SK-N-SH treated with all-trans-retinoic acid at 6 μM for 48 hours (cell line): Measurements from ENCODE around the gene BARHL1.

ENCODE experiments used
- ATAC-seq: fragments of 200-7000 bp; cut with Tn5 transposase; 3 replicates; pipeline ENCODE4 v1.9.1; 2020; ENCODE audit warnings: mild to moderate bottlenecking, moderate library complexity
- ARNTL ChIP-seq: fragments of 450-650 bp; formaldehyde crosslinking; IDR thresholded peaks from 2 replicates; pipeline ENCODE4 v1.5.0; 2020; ENCODE audit warnings: low read depth, mild to moderate bottlenecking, moderate library complexity, borderline replicate concordance
- BACH2 ChIP-seq: fragments of 250-450 bp; sonication (Bioruptor Pico); IDR thresholded peaks from 2 replicates; pipeline ENCODE4 v1.9.0; 2021; ENCODE audit warnings: mild to moderate bottlenecking, borderline replicate concordance
- CSDC2 ChIP-seq: fragments of 250-450 bp; sonication (Bioruptor Pico); IDR thresholded peaks from 2 replicates; pipeline ENCODE4 v1.5.0; 2020; ENCODE audit warnings: mild to moderate bottlenecking, moderate library complexity
- ESRRG ChIP-seq: fragments of 250-450 bp; sonication (Bioruptor Pico); IDR thresholded peaks from 2 replicates; pipeline ENCODE4 v1.6.1; 2021; ENCODE audit warnings: mild to moderate bottlenecking
- GLIS3 ChIP-seq: fragments of 250-450 bp; sonication (Bioruptor Pico); IDR thresholded peaks from 2 replicates; pipeline ENCODE4 v1.5.0; 2020; ENCODE audit warnings: mild to moderate bottlenecking, moderate library complexity
- ISL1 ChIP-seq: fragments of 250-450 bp; sonication (Bioruptor Pico); IDR thresholded peaks from 2 replicates; pipeline ENCODE4 v2.1.2; 2022; ENCODE audit warnings: mild to moderate bottlenecking, moderate library complexity
- OSR1 ChIP-seq: fragments of 250-450 bp; sonication (Bioruptor Pico); IDR thresholded peaks from 2 replicates; pipeline ENCODE4 v1.8.0; 2022; ENCODE audit warnings: moderate library complexity, mild to moderate bottlenecking, inconsistent platforms
- PPARA ChIP-seq: fragments of 250-450 bp; sonication (Bioruptor Pico); IDR thresholded peaks from 2 replicates; pipeline ENCODE4 v1.5.0; 2020; ENCODE audit warnings: mild to moderate bottlenecking, borderline replicate concordance
- RARB ChIP-seq: fragments of 250-450 bp; sonication (Bioruptor Pico); IDR thresholded peaks from 2 replicates; pipeline ENCODE4 v1.8.0; 2021; ENCODE audit warnings: mild to moderate bottlenecking, moderate library complexity
- SNAI2 ChIP-seq: fragments of 250-450 bp; sonication (Bioruptor Pico); IDR thresholded peaks from 2 replicates; pipeline ENCODE4 v1.5.0; 2020; ENCODE audit warnings: mild to moderate bottlenecking, moderate library complexity
- TCF4 ChIP-seq: fragments of 250-450 bp; sonication (Bioruptor Pico); IDR thresholded peaks from 2 replicates; pipeline ENCODE4 v1.8.0; 2021; ENCODE audit warnings: mild to moderate bottlenecking, moderate library complexity, borderline replicate concordance
- TOX ChIP-seq: fragments of 250-450 bp; sonication (Bioruptor Pico); IDR thresholded peaks from 2 replicates; pipeline ENCODE4 v1.8.0; 2021; ENCODE audit warnings: mild to moderate bottlenecking, moderate library complexity, borderline replicate concordance
- ZC3H10 ChIP-seq: fragments of 250-450 bp; sonication (Bioruptor Pico); IDR thresholded peaks from 2 replicates; pipeline ENCODE4 v1.5.1; 2021; ENCODE audit warnings: mild to moderate bottlenecking, moderate library complexity
- ZFP30 ChIP-seq: fragments of 450-650 bp; formaldehyde crosslinking; IDR thresholded peaks from 2 replicates; pipeline ENCODE4 v1.5.0; 2022; ENCODE audit warnings: mild to moderate bottlenecking, moderate library complexity
- ZNF565 ChIP-seq: fragments of 450-650 bp; formaldehyde crosslinking; conservative IDR thresholded peaks from 2 replicates; pipeline ENCODE4 v1.5.0; 2020; ENCODE audit warnings: low read depth, mild to moderate bottlenecking, moderate library complexity
- ZNF8 ChIP-seq: fragments of 450-650 bp; formaldehyde crosslinking; IDR thresholded peaks from 2 replicates; pipeline ENCODE4 v1.5.0; 2020; ENCODE audit warnings: mild to moderate bottlenecking, moderate library complexity
- TF ChIP-seq, protein P1 (sequence below): fragments of 250-450 bp; sonication (Bioruptor Pico); IDR thresholded peaks from 2 replicates; pipeline ENCODE4 v1.5.1; 2020; ENCODE audit warnings: low read depth, mild to moderate bottlenecking, moderate library complexity
- TF ChIP-seq, protein P2 (sequence below): fragments of 250-450 bp; sonication (Bioruptor Pico); IDR thresholded peaks from 2 replicates; pipeline ENCODE4 v1.5.1; 2021; ENCODE audit warnings: mild to moderate bottlenecking, moderate library complexity
- TF ChIP-seq, protein P3 (sequence below): fragments of 250-450 bp; sonication (Bioruptor Pico); IDR thresholded peaks from 2 replicates; pipeline ENCODE4 v1.8.0; 2021; ENCODE audit warnings: low read depth, mild to moderate bottlenecking, moderate library complexity, borderline replicate concordance
- TF ChIP-seq, protein P4 (sequence below): fragments of 250-450 bp; sonication (Bioruptor Pico); IDR thresholded peaks from 2 replicates; pipeline ENCODE4 v1.8.0; 2020; ENCODE audit warnings: mild to moderate bottlenecking, moderate library complexity, borderline replicate concordance

The BARHL1 gene

DNA sequence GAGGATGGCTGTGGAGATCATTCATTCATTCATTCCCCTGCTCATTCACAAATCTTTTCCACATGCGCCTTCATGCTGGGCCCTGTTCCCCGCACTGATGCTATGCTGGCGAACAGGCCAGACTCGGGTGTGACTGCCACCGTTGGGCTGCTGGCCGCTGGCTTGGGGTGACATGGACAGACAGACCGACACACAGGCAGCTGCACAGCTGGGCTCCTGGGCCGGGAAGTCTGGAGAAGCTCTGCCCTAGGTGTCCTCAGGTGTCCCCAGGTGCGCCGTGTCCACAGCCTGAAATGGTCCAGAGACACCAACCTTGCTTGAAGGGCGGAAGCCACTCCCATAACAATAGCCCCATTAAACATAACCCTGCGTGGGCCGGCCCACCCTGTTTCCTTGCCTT lies 35.0 kb upstream of the BARHL1 start:
- no peak for ATAC-seq
- TF ChIP-seq RARB (CRISPR knock-in tag) (no peak), OSR1 (CRISPR knock-in tag) (no peak), SNAI2 (CRISPR knock-in tag) (no peak), ARNTL (CRISPR knock-in tag) (no peak), ISL1 (CRISPR knock-in tag) (no peak), ZC3H10 (no peak), TOX (CRISPR knock-in tag) (no peak), ZFP30 (CRISPR knock-in tag) (no peak), PPARA (no peak), ZNF8 (CRISPR knock-in tag) (no peak)
- TF ChIP-seq, protein P1, sequence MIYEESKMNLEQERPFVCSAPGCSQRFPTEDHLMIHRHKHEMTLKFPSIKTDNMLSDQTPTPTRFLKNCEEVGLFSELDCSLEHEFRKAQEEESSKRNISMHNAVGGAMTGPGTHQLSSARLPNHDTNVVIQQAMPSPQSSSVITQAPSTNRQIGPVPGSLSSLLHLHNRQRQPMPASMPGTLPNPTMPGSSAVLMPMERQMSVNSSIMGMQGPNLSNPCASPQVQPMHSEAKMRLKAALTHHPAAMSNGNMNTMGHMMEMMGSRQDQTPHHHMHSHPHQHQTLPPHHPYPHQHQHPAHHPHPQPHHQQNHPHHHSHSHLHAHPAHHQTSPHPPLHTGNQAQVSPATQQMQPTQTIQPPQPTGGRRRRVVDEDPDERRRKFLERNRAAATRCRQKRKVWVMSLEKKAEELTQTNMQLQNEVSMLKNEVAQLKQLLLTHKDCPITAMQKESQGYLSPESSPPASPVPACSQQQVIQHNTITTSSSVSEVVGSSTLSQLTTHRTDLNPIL (CRISPR knock-in tag) = no peak
- TF ChIP-seq, protein P2, sequence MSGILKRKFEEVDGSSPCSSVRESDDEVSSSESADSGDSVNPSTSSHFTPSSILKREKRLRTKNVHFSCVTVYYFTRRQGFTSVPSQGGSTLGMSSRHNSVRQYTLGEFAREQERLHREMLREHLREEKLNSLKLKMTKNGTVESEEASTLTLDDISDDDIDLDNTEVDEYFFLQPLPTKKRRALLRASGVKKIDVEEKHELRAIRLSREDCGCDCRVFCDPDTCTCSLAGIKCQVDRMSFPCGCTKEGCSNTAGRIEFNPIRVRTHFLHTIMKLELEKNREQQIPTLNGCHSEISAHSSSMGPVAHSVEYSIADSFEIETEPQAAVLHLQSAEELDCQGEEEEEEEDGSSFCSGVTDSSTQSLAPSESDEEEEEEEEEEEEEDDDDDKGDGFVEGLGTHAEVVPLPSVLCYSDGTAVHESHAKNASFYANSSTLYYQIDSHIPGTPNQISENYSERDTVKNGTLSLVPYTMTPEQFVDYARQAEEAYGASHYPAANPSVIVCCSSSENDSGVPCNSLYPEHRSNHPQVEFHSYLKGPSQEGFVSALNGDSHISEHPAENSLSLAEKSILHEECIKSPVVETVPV (CRISPR knock-in tag) = no peak
- TF ChIP-seq, all 23 proteins: peak for 0

DNA sequence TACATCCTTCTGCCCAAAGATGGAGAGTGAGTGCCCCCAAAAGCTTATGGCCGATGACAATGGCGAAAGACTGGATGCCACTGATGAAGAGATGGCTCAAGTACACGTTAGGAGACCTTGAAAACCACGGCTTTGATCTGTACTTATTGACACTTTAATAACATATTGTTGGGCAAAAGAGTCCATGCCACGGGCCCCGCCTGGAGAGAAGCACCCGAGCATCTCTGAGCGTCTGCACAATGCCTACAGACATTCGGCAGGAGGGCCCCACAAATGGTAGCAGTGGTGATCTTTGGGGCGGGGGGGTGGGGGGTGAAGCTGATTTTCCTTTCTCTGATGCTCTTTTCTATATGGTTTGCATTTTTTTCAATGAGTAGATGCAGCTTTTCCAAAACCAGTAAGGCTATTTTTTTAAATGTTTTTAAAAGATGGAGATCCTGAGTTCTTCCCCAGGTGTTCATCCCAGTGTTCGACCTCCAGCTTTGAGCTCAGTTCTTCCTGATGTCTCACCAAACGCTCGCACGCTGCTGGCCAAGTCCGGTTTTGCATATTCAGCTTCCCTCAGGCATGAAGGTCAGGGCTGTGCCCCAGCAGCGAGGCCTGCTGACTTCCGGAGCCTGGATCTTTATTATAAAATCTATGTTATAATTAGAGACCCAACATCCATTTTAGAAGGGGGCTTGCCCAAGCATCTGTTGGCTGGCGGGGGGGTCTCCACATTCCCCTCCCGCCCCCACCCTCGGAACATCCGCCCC lies 34.3 kb upstream of the BARHL1 start:
- TF ChIP-seq TOX (CRISPR knock-in tag) (no peak), ZFP30 (CRISPR knock-in tag) (no peak), ZNF565 (CRISPR knock-in tag) (no peak), BACH2 (CRISPR knock-in tag) (no peak), ISL1 (CRISPR knock-in tag) (no peak), GLIS3 (CRISPR knock-in tag) (no peak), PPARA (no peak)
- TF ChIP-seq, protein P3, sequence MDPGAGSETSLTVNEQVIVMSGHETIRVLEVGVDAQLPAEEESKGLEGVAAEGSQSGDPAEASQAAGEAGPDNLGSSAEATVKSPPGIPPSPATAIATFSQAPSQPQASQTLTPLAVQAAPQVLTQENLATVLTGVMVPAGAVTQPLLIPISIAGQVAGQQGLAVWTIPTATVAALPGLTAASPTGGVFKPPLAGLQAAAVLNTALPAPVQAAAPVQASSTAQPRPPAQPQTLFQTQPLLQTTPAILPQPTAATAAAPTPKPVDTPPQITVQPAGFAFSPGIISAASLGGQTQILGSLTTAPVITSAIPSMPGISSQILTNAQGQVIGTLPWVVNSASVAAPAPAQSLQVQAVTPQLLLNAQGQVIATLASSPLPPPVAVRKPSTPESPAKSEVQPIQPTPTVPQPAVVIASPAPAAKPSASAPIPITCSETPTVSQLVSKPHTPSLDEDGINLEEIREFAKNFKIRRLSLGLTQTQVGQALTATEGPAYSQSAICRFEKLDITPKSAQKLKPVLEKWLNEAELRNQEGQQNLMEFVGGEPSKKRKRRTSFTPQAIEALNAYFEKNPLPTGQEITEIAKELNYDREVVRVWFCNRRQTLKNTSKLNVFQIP (CRISPR knock-in tag) = no peak
- TF ChIP-seq, protein P2 (CRISPR knock-in tag) = no peak
- TF ChIP-seq, protein P4, sequence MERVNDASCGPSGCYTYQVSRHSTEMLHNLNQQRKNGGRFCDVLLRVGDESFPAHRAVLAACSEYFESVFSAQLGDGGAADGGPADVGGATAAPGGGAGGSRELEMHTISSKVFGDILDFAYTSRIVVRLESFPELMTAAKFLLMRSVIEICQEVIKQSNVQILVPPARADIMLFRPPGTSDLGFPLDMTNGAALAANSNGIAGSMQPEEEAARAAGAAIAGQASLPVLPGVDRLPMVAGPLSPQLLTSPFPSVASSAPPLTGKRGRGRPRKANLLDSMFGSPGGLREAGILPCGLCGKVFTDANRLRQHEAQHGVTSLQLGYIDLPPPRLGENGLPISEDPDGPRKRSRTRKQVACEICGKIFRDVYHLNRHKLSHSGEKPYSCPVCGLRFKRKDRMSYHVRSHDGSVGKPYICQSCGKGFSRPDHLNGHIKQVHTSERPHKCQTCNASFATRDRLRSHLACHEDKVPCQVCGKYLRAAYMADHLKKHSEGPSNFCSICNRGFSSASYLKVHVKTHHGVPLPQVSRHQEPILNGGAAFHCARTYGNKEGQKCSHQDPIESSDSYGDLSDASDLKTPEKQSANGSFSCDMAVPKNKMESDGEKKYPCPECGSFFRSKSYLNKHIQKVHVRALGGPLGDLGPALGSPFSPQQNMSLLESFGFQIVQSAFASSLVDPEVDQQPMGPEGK (CRISPR knock-in tag) = no peak
- no peak for ATAC-seq

DNA sequence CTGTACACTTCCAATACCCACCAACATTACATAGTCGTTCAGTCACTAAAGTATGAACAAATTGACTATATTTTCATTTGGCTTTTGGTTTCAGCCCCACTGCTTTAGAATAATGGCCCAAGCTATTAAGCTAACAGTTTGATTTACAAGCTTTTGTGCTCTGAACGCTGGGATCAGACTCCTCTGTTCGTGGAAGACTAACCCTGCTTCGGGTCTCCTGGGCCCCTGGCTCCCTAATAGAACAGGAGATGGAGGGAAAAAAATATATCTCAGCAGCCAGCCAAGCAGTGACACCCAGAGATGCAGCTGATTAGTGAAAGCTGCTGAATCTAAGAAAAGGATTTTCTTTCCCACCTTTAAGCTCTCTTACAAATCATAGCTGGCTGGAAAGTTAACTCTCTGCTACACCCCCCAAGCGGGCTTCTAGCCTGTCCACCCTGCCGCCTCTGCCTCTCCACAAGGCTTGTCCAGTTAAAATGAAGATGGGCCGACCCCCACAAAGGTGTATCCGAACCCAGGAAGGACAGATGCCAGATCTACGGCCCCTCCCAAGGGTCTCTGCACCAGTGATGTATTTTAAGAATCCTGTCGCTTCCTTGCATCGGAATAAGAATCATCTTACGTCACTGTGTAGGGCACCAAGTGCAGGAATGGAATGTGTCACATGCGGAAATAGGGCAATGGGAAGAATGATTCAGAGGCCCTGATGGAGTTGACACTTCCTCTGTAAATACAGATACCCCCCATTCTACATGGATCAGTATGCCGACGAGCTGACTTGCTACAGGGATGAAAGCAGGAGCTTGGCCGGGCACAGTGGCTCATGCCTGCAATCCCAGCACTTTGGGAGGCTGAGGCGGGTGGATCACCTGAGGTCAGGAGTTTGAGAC lies 33.4 kb upstream of the BARHL1 start:
- no peak for ATAC-seq
- TF ChIP-seq ARNTL (CRISPR knock-in tag) (no peak), ESRRG (CRISPR knock-in tag) (no peak), CSDC2 (CRISPR knock-in tag) (no peak), TOX (CRISPR knock-in tag) (no peak), ZFP30 (CRISPR knock-in tag) (no peak), TCF4 (CRISPR knock-in tag) (no peak), ISL1 (CRISPR knock-in tag) (no peak), ZNF8 (CRISPR knock-in tag) (no peak), SNAI2 (CRISPR knock-in tag) (no peak)
- TF ChIP-seq, protein P2 (CRISPR knock-in tag) = no peak
- TF ChIP-seq, protein P4 (CRISPR knock-in tag) = no peak
- TF ChIP-seq, protein P1 (CRISPR knock-in tag) = no peak
